ENCODE results near the gene CDCP1.
"Not testable (repeated sequence)": the region's sequence is repeated elsewhere in the genome, so short reads cannot be mapped to it uniquely, and the experiment has no call there.

Gene CDCP1

GRCh38 chr3:45081506-45082141 is 64.6 kb downstream of the CDCP1 start:
- DNase-seq = no peak

- DNase-seq = no peak
These were observed 65.4 kb downstream of the CDCP1 start for GRCh38 chr3:45080824-45081223.

- DNase-seq = no peak
These were observed 66.5 kb downstream of the CDCP1 start for GRCh38 chr3:45079715-45080114.

GRCh38 chr3:45078910-45079522 is 67.2 kb downstream of the CDCP1 start:
- DNase-seq = no peak

DNA sequence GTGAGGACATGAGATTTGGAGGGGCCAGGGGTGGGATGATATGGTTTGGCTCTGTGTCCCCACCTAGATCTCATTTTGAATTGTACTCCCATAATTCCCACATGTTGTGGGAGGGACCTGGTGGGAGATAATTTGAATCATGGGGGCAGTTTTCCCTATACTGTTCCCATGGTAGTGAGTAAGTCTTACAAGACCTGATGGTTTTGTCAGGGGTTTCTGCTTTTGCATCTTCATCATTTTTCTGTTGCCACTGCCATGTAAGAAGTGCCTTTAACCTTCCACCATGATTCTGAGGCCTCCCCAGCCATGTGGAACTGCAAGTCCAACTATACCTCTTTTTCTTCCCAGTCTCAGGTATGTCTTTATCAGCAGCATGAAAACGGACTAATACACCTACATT is 67.9 kb downstream of the CDCP1 start:
- DNase-seq = not testable (repeated sequence)

GRCh38 chr3:45075821-45076625 is 70.2 kb downstream of the CDCP1 start:
- DNase-seq = no peak

- no peak for DNase-seq
These were observed 75.1 kb downstream of the CDCP1 start for GRCh38 chr3:45071075-45071474.

DNA sequence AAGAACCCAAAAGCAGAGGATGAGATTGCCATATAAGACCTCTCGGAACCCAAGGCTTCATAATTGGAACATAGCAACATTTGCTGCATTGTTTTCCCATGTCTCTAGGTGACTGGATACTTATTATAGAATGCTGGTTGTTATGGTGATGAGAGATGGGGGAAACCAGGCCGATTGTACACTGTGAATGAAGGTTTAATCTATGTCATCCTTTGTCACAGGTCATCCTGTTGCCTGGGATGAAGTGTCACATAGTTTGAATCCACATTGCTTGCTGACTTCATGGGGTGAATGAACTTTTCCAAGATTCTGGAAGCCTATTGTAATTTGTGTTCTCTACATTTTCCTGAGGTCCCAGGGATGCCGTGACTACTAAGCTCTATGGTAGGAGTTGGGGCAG is 78.2 kb downstream of the CDCP1 start:
- DNase-seq = no peak

GRCh38 chr3:45067486-45067885 is 78.7 kb downstream of the CDCP1 start:
- DNase-seq = no peak

- DNase-seq = no peak
These were observed 79.9 kb downstream of the CDCP1 start for GRCh38 chr3:45066109-45066801.

DNA sequence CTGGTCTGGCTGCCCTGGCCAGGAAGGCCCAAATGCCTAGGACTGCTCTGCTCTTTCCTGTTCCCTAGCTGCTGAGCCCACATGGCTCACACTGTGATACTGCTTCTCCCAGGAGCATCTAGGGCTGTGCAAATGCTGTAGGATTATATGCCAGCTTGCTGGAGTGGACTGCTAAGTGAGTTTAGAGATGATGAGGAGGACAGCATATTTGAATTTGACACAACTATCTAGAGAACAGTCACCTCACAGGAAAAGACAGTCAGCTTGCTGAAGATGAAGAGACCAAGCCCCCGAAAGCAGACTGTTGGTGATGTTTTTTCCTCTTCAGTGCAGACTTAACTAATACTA is 80.8 kb downstream of the CDCP1 start:
- DNase-seq = no peak

DNA sequence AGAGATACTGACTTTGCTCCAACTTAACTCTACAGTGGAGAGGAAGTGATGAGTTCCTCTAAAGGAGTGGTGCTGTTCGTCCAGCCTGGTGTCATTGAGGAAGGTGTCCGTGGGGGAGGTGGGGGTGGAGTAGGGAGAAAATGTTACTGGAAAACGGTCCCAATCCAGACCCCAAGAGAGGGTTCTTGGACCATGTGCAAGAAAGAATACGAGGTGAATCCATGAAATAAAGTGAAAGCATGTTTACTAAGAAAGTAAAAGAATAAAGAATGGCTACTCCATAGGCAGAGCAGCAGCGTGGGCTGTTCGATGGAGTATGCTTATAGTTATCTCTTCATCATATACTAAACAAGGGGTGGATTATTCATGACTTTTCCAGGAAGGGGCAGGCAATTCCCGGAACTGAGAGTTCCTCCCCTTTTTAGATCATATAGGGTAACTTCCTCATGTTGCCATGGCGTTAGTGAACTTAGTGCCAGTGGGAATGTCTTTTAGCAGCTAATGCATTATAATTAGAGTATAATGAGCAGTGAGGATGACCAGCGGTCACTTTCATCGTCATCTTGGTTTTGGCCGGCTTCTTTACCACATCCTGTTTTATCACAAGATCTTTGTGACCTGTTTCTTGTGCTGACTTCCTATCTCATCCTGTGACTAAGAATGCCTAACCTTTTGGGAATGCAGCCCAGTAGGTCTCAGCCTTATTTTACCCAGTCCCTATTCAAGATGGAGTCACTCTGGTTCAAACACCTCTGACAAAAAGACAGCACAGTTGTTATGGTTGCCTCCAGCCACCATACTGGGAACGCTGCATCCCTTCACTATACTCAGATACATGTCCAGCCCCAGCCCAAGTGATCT is 81.4 kb downstream of the CDCP1 start:
- DNase-seq = peak; percentile 27 to 38

- no peak for DNase-seq
These were observed 83.5 kb downstream of the CDCP1 start for GRCh38 chr3:45062697-45063070.

DNA sequence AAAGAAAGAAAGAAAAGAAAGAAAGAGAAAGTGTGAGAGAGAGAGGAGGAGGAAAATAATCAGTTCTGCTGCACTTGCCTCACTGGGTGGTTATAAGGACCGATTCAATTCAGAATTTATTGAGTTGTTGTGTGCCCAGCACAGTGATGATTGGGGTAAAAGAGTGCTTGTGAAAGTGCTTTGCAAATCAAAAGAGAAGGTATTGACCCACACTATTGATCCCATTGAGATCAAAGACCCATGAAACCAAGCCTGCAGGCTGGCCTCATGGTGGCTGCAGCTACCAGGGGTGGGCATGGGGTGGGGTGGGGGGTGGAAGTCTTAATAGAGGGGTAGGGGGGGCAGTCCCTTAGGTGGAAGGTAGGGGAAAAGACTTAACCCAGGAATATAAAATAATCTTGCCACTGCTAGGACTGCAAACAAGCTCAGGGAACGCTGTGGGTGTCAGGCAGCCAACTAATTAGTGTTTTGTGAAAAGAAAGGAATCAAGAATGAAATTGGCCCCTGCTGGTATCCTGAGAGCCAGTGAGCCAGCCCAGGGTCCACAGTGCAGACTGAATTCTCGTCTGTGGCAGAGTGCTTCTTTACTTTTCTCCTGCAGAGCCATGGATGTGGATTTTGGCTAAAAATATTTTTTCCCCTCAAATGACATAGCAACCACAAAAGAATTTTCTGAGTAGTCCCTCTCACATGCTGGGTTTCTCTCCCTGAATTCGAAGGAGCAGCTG is 85.8 kb downstream of the CDCP1 start:
- no peak for DNase-seq

- DNase-seq = no peak
These were observed 87.0 kb downstream of the CDCP1 start for GRCh38 chr3:45059132-45059531.

- no peak for DNase-seq
These were observed 88.6 kb downstream of the CDCP1 start for GRCh38 chr3:45057557-45057956.

GRCh38 chr3:45056608-45057301 is 89.4 kb downstream of the CDCP1 start:
- DNase-seq = no peak

DNA sequence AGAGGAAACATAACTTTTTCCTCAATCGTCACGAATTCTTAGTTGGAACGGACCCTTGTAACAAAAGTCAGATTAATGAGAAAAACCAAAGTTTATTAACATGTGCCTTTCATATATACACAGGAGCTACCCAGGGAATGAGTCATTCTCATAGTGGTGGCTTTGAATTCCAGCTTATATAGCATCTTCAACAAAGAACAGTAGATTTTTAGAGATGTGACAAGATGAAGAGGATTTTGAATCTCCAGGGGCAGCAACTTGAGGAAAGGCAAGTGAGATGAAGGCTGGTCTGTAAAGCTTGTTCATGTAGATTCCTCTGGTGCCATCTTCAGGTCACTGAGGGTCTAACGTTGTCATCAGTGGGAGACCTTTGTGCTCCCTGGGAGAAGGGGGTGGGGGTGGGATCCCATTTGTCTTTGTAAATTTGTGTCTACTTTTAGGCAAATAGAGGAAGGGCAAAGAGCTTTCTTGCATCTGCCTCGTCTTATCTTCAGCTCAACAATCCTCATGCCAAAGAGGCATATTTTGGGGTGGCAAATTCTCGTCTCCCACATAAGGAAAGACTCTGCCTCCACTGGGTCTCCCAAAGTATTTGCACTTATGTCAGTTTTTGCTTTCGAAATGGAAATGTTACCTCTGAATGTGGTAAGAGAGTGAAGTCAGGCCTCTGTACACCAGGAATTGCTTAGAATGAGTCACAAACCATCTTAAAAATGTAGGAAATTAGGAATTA is 90.6 kb downstream of the CDCP1 start:
- peak; percentile 46 to 52 for DNase-seq

- DNase-seq = no peak
These were observed 91.2 kb downstream of the CDCP1 start for GRCh38 chr3:45055032-45055410.

- DNase-seq = no peak
These were observed 91.9 kb downstream of the CDCP1 start for GRCh38 chr3:45054196-45054857.

Data from Kasumi-1 (cell line).